Measurements from ENCODE around the gene PRELID3B. TPM values are rescaled to one million over a fixed set of nuclear protein-coding genes. Genes with fewer than 3 reads are reported as not detected.

PRELID3B gene
- total and polyA plus RNA-seq, 4 donors, result 19.9 to 61.1 (median 41.2) TPM

DNA sequence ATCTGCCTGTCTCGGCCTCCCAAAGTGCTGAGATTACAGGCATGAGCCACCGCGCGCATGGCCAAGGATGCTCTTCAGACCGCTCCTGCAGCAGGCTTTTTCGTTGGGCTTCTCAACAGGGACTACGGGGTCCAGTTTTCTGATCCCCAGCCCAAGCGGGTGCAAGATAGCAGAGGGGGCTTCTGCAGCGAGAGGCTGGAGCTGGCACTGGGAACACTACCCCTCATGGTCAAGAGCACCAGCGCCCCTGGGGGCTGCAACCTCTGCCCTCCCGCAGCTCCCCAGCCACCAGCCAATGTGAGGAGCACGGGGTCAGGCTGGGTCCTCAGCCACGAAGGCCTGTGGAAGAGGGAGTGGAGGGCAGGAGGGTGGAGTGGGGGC is 41.5 kb downstream of the PRELID3B start:
- TF ChIP-seq, protein P1, sequence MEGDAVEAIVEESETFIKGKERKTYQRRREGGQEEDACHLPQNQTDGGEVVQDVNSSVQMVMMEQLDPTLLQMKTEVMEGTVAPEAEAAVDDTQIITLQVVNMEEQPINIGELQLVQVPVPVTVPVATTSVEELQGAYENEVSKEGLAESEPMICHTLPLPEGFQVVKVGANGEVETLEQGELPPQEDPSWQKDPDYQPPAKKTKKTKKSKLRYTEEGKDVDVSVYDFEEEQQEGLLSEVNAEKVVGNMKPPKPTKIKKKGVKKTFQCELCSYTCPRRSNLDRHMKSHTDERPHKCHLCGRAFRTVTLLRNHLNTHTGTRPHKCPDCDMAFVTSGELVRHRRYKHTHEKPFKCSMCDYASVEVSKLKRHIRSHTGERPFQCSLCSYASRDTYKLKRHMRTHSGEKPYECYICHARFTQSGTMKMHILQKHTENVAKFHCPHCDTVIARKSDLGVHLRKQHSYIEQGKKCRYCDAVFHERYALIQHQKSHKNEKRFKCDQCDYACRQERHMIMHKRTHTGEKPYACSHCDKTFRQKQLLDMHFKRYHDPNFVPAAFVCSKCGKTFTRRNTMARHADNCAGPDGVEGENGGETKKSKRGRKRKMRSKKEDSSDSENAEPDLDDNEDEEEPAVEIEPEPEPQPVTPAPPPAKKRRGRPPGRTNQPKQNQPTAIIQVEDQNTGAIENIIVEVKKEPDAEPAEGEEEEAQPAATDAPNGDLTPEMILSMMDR (IDR thresholded peaks at IDR 0.05; ENCODE audit: control extremely low read depth, extremely low read depth), result no peak
- no peak overlapping the region for H3K9ac ChIP-seq (ENCODE audit: insufficient read depth in 1 of 2, low read length in 2 of 2)
- WGBS, 2 donors, result 90 to 94% methylated on average over 13 of the region's 13 CpGs
- H3K9me3 ChIP-seq (ENCODE audit: control insufficient read depth in 4 of 4, insufficient read depth in 3 of 4, low read length in 3 of 4), result no peaks in the 10 kb centered on the region
- H3K27ac ChIP-seq (ENCODE audit: low read depth in 1 of 2, low read length in 1 of 2), result no peak overlapping the region
- DNase-seq (no peak), ATAC-seq (ENCODE audit: insufficient read depth, low FRiP score) (no peak)
- peaks cover 3 to 54% (median 11%) of the 10 kb centered on the region in 4 donors for H3K36me3 ChIP-seq (ENCODE audit: control insufficient read depth in 4 of 4, insufficient read depth in 4 of 4, low read length in 4 of 4)
- H3K4me1 ChIP-seq (ENCODE audit: control insufficient read depth in 5 of 5, insufficient read depth in 5 of 5, low read length in 5 of 5), result peaks cover 0 to 16% (median 7%) of the 10 kb centered on the region in 5 donors
- no peaks in the 10 kb centered on the region for H3K27me3 ChIP-seq (ENCODE audit: control insufficient read depth in 3 of 3, insufficient read depth in 3 of 3, low read length in 2 of 3)
- no peak overlapping the region for H3K4me3 ChIP-seq

GRCh38 chr20:59000326-59000725 is 42.3 kb downstream of the PRELID3B start:
- ATAC-seq (ENCODE audit: insufficient read depth, low FRiP score), result no peak
- H3K27ac ChIP-seq (ENCODE audit: low read depth in 1 of 2, low read length in 1 of 2), result no peak overlapping the region
- no peak overlapping the region for H3K9ac ChIP-seq (ENCODE audit: insufficient read depth in 1 of 2, low read length in 2 of 2)
- DNase-seq, result no peak
- TF ChIP-seq, protein P1 (IDR thresholded peaks at IDR 0.05; ENCODE audit: control extremely low read depth, extremely low read depth), result no peak
- H3K27me3 ChIP-seq (ENCODE audit: control insufficient read depth in 3 of 3, insufficient read depth in 3 of 3, low read length in 2 of 3), result no peaks in the 10 kb centered on the region
- WGBS, 2 donors, result 63 to 74% methylated on average over 3 of the region's 3 CpGs
- H3K36me3 ChIP-seq (ENCODE audit: control insufficient read depth in 4 of 4, insufficient read depth in 4 of 4, low read length in 4 of 4), result peaks cover 3 to 59% (median 12%) of the 10 kb centered on the region in 4 donors
- H3K9me3 ChIP-seq (ENCODE audit: control insufficient read depth in 4 of 4, insufficient read depth in 3 of 4, low read length in 3 of 4), result no peaks in the 10 kb centered on the region
- H3K4me1 ChIP-seq (ENCODE audit: control insufficient read depth in 5 of 5, insufficient read depth in 5 of 5, low read length in 5 of 5), result peaks cover 0 to 12% (median 2%) of the 10 kb centered on the region in 5 donors
- no peak overlapping the region for H3K4me3 ChIP-seq

- H3K36me3 ChIP-seq (ENCODE audit: control insufficient read depth in 4 of 4, insufficient read depth in 4 of 4, low read length in 4 of 4), result peaks cover 3 to 69% (median 17%) of the 10 kb centered on the region in 4 donors
- no peak for ATAC-seq (ENCODE audit: insufficient read depth, low FRiP score)
- 92% methylated on average over 11 of the region's 11 CpGs for WGBS, 2 donors
These were observed 43.9 kb downstream of the PRELID3B start for GRCh38 chr20:58998656-58999055.

More at GRCh38 chr20:58998656-58999055, 43.9 kb downstream of the PRELID3B start:
- no peaks in the 10 kb centered on the region for H3K9me3 ChIP-seq (ENCODE audit: control insufficient read depth in 4 of 4, insufficient read depth in 3 of 4, low read length in 3 of 4)
- H3K4me1 ChIP-seq (ENCODE audit: control insufficient read depth in 5 of 5, insufficient read depth in 5 of 5, low read length in 5 of 5), result peaks cover 0 to 5% (median 0%) of the 10 kb centered on the region in 5 donors
- TF ChIP-seq, protein P1 (IDR thresholded peaks at IDR 0.05; ENCODE audit: control extremely low read depth, extremely low read depth), result no peak
- H3K9ac ChIP-seq (ENCODE audit: insufficient read depth in 1 of 2, low read length in 2 of 2), result no peak overlapping the region
- H3K27me3 ChIP-seq (ENCODE audit: control insufficient read depth in 3 of 3, insufficient read depth in 3 of 3, low read length in 2 of 3), result no peaks in the 10 kb centered on the region
- no peak for DNase-seq
- no peak overlapping the region for H3K27ac ChIP-seq (ENCODE audit: low read depth in 1 of 2, low read length in 1 of 2)
- H3K4me3 ChIP-seq, result no peak overlapping the region
